HG02623 (cell line): ENCODE data around the gene METTL25.
A peak's percentile ranks its signal among the peaks of the same experiment; 100 is the strongest.

Experiments
- ATAC-seq: cut with Tn5 transposase; IDR thresholded peaks from one replicate; pipeline ENCODE4 v1.9.1; 2021; ENCODE audit warnings: moderate library complexity; ENCODE audit not compliant: unreplicated experiment

The METTL25 gene

GRCh38 chr12:82400819-82401218, 42.5 kb downstream of the METTL25 start:
- no peak for ATAC-seq

DNA sequence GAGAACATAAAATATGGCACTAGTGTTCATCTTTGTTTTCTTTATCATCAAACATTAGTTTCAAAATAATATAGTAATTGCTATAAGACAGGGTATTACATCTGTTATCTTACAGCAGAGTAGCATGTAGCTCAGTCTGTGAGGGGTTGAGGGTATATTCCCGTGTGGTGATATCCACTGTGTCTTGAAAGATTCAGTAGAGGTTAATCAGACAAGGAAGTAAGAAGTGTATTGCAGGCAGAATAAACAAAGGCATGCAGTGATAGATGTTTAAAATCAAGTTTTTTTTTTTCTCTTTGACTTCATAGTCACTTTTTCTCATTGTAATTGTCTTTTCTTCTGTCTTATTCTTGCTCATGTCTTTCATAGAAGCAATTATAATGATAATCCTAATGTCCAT, 48.3 kb downstream of the METTL25 start:
- no peak for ATAC-seq

DNA sequence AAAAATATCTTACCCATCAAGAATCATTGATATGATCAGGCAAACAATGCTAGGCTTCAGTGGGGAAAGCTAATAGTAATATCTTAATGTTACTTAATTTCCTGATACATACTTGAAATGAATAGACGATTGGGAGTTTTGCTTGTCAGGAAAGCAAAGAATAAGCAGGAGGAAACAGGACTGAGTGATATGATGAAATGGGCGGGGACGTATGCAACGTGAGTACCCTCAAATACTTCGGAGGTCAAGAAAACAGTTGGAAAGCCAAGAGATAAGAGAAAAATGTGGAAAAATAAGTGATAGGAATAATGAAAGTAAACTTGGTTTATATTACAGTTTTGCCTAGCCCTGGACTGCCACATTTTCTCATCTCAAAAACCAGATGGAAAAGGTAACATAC, 49.2 kb downstream of the METTL25 start:
- no peak for ATAC-seq

- ATAC-seq = no peak
Observed at GRCh38 chr12:82408844-82409243, 50.5 kb downstream of the METTL25 start.

DNA sequence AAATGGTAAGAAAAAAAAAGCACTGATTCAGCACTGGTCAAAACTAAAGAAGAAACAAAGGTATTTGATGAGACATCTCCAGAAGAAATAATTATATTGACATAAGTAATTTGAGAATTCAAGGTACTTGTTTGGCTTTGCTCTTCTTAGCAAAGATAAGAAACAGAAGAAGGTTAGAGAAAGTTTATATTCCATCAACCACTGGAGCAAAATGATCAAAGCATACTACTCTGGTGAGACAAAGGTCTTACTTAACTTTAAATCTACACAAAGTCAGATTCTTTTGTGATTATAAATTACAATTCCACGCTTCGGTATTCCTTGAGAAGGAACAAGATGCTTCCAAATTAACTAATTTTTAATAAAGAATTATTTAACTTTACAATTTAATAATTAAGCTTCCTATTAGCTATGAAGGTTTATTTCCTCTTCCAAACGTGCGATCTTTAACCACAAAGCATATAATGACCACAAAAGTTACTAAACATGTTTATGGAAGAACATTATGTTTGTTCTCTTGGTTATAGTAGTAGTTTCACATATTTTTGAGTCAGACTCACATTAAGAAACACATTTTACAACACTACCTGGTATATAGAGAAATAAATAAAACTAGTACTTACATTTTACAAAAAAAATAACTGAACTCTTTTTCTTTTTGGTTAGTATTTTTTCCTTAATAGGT, 53.4 kb downstream of the METTL25 start:
- no peak for ATAC-seq

- ATAC-seq = no peak
Observed at GRCh38 chr12:82412246-82412645, 53.9 kb downstream of the METTL25 start.

DNA sequence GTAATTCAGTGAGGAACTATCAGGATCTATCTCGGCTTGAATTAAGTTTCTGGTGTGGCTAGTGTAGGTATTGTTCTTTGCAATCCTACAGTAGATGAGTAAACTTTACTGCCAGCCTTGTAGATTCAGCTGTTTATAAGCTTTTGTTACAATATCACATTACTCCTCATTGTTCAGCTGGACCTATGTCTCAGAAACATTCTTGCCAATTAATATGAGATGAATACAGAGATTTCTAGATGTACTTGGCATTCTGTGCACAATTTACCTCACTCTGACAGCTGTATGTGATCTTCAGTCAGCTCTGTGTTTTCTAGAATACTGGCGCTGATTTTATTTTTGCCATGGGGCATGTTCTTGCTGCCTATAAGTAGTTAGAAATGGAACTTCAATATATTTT, 55.7 kb downstream of the METTL25 start:
- no peak for ATAC-seq

DNA sequence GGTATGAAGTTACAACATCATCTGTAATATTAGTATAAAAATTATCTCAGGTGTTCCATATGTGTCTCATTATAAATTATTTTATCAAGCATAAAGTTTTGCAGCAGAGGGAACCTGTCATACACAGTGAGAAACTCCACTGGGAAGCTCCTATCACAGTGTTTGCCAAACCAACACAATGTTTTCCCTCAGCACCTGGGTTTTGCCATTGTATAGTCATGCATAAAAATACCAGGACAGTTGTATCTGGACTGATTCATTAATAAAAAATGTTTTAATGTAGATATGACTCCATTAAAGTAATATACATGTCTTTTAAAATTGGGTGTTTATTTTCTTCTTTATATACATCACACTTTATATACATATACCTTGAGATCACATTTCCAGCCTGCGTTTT, 56.6 kb downstream of the METTL25 start:
- no peak for ATAC-seq

GRCh38 chr12:82415402-82415801, 57.1 kb downstream of the METTL25 start:
- no peak for ATAC-seq

DNA sequence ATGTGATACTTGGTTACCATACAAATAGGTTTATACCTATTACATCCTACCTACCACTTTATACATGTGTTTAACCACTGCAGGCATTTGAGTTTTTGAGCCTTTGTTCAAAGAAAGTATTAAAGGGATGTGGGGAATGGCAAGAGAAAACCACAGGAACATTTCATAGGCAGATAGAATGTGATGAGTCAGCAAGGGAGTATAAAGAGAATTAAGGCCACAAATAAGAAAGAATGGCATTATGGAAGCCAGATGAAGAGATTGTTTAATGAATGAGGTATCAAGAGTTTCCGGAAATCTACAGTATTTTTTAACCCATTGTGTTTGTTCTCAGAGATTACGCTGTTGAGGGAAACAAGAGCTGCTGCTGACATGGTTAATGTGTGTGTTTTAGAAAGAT, 66.9 kb downstream of the METTL25 start:
- ATAC-seq = no peak

DNA sequence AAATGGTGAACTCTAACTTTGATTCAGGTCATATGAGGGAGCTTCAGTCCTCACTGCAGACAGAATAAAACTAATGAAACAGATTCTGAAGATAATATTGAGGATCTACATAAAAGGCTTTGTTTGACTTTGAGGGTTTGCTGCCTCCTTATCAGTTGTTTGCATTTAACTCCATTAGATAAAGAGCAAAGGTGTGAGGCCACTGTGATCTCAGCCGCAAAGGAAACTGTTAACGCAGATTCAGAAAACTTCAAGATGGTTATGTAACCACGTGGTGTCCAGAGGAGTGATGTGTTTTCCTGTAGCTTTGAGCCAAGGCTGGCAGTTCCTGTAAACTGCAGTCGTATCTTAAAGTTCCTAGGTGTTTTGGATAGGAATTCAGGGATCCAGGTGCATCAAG, 67.8 kb downstream of the METTL25 start:
- no peak for ATAC-seq

DNA sequence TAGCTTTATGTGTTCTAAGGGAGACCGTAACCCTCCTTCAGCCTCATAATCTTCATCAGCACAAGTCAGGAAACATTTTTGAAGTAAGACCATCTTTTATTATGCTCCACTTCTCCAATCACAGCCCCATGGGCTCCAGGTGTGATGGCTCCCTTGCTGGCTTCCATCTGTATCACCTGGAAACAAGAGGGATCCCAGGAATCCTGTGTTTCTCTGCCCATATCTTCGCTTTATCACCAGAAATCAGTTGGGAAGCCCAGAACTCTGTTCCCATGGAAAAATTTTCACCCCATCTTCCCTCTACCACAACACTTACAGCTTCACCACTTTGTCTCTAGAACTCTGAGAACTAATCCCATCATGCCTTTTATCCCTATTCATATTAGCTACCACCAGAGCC, 68.3 kb downstream of the METTL25 start:
- ATAC-seq = no peak

DNA sequence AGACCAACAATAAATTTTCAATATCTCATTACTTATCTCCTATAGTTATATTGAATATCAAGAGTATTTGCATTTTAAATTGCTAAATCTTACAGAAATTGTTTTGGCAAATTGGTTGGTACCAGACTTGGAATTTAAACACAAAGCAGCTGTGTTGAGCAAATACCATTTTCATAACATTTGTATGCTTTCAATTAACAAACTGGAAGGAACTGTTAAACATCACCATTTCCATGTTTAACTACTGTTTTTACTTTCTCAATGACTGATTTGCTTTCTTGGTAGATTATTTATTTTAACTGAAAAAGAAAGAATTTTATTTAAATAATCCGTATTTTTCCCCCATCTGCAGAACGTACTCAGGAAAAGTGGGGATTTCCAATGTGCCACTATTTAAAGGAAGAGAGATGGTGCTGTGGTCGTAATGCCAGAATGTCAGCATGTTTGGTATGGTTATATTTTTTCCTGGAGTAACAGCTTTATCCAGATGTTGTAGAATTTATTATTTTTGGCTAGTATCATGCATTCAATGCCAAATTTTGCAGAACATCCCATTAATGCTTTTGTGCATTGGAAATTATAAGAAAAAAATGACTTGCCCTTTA, 72.3 kb downstream of the METTL25 start:
- ATAC-seq = no peak

DNA sequence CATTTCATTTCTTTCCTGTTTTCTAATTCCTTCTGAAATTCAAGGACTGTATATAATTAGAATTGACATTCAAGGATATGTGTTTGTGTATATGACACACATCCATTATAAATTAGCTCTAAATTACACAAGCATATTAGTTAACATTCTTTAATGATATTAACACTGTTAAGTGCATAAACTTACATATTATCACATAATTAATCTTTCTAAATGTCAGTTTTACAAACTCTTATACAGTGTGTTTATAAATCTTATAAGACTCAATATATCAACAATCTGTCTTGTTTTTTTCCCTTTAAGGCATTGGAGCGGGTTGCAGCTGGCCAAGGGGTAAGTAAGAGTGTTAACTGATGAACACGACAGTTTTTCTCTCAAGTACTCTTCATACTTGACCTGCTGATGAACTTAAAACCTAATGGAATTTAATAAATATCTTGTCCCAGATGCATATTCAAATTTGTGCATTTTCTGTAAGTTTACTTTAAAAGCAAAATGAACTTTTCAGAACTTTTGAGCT, 76.1 kb downstream of the METTL25 start:
- no peak for ATAC-seq

DNA sequence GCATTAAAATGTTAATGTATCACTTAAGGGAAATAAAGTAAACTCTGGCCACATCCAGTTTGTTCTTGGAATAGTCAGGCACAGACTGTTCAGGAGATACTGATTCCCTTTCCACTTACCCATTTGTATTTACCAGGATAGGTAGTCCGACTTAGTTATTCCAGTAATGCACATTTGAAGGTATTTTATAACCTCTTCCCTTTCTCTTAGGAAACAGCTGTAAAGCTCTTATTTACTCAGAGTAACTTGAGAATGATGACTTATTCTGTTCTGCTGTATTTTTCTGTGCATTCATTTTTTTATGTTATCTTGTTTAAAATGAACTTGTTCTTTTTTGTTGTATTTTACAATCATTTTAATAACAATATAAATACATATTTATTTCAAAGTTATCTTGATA, 78.0 kb downstream of the METTL25 start:
- ATAC-seq = no peak

GRCh38 chr12:82437744-82438143, 79.4 kb downstream of the METTL25 start:
- ATAC-seq = peak; percentile 21

GRCh38 chr12:82438356-82438755, 80.0 kb downstream of the METTL25 start:
- peak; percentile 50 for ATAC-seq

- peak; percentile 41 for ATAC-seq
Observed at GRCh38 chr12:82440885-82441284, 82.6 kb downstream of the METTL25 start.

- no peak for ATAC-seq
Observed at GRCh38 chr12:82448911-82449578, 90.7 kb downstream of the METTL25 start.

DNA sequence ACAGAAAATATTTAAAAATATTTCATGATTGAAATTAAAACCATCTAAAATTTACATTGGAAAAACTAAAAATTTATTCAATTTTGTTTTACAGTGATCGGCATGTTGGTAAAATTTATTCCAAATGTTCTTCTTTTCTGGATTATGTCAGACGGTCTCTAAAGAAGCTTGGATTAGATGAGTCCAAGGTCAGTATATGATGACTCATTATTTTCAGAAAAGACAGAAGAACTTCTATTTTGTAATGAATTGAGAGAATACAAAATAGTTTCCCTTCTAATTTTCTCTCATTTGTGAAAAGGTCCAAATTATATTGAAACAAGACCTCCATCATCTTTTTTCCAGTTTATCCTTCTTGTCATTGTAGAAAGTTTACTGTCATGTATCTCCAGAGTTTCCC, 98.3 kb downstream of the METTL25 start:
- no peak for ATAC-seq

DNA sequence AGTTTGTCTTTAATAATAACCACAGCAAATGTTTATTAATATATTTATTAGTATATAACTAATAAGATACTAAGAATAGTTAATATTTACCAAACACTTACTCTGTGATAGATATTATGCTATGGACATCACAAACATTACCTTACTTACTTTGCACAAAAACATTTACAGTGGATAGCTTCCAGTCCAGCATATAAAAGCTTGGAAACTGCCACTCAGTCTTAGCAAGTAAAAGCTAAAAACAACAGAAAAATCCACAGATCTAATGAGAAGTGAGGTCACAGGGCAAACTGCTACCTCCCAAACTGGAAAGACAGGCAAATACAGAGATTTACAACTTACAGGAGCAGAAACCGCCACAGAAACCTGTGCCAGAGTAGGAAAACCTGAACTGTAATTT, 99.8 kb downstream of the METTL25 start:
- ATAC-seq = no peak

DNA sequence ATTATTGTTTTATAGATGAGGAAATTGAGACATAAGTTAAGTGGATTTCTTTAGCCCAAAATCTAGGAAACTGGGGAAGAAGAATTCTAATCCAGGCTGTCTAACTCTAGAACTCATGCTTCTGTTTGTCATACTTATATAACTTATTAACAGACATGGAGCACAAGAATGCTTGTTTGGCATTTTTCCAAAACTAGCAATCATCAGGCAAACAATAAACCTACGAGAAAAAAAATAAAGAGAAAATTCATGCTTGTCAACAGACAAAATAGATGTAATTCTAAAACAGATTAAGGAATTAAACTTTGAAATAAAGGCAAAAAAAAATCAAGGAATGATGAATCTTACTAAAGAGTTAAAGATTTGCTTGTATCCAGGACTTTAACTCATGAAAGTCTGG, 103.1 kb downstream of the METTL25 start:
- ATAC-seq = no peak
